Measurements from ENCODE around the gene FSCN2.

Gene FSCN2

GRCh38 chr17:81575836-81576235, 47.7 kb downstream of the FSCN2 start:
- no peak for DNase-seq (ENCODE audit: extremely low read depth, low read depth)
- no peak overlapping the region for H3K4me3 ChIP-seq (replicated peaks; ENCODE audit: low read depth, low read length)

DNA sequence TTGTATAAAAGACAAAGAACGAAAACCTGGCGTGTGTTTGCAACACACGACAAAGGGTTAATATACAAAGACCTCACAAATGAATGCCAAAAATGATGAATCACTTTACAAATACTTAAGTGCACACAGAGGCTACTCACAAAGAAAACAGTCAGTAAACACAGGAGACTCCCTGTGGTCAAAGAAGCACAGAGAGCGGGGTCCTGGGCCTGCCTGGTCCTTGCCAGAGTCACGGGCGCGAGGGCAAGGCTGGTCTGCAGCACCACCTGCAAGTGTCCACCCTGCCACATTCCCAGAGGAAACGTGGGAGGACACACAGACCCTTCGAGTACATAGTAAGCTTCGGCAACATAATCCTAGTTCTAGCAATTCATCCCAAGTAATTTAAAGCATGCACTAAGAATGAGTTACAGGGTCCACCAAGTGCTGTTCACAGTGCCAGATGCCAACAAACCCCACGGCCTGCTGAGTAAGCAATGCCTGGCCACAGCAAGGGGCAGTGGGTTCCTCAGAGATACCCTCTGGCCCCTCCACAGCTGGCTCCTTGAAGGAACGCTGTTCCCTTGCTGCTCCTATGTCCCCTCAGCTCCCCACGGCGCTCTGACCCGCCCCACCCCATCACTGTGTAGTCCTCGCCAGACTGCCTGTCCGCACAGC, 48.6 kb downstream of the FSCN2 start:
- no peak for DNase-seq (ENCODE audit: extremely low read depth, low read depth)
- no peak overlapping the region; the same call in 1 of the 2 replicates for H3K4me3 ChIP-seq (replicated peaks; ENCODE audit: low read depth, low read length)
- TF ChIP-seq CTCF (IDR thresholded peaks at IDR 0.05; ENCODE audit: low read depth, low read length, missing control alignments) = no peak

More at GRCh38 chr17:81575836-81576235, 47.7 kb downstream of the FSCN2 start:
- no peak for TF ChIP-seq CTCF (IDR thresholded peaks at IDR 0.05; ENCODE audit: low read depth, low read length, missing control alignments)

- DNase-seq (ENCODE audit: extremely low read depth, low read depth) = no peak
- TF ChIP-seq CTCF (IDR thresholded peaks at IDR 0.05; ENCODE audit: low read depth, low read length, missing control alignments) = no peak
- no peak overlapping the region for H3K4me3 ChIP-seq (replicated peaks; ENCODE audit: low read depth, low read length)
These were observed 49.3 kb downstream of the FSCN2 start for GRCh38 chr17:81577278-81578000.

GRCh38 chr17:81578038-81578441, 49.9 kb downstream of the FSCN2 start:
- DNase-seq (ENCODE audit: extremely low read depth, low read depth) = no peak
- no peak overlapping the region for H3K4me3 ChIP-seq (replicated peaks; ENCODE audit: low read depth, low read length)
- no peak for TF ChIP-seq CTCF (IDR thresholded peaks at IDR 0.05; ENCODE audit: low read depth, low read length, missing control alignments)

GRCh38 chr17:81578561-81579225, 50.5 kb downstream of the FSCN2 start:
- TF ChIP-seq CTCF (IDR thresholded peaks at IDR 0.05; ENCODE audit: low read depth, low read length, missing control alignments) = no peak
- H3K4me3 ChIP-seq (replicated peaks; ENCODE audit: low read depth, low read length) = no peak overlapping the region
- DNase-seq (ENCODE audit: extremely low read depth, low read depth) = no peak

GRCh38 chr17:81579298-81579697, 51.1 kb downstream of the FSCN2 start:
- DNase-seq (ENCODE audit: extremely low read depth, low read depth) = no peak
- no peak overlapping the region for H3K4me3 ChIP-seq (replicated peaks; ENCODE audit: low read depth, low read length)
- no peak for TF ChIP-seq CTCF (IDR thresholded peaks at IDR 0.05; ENCODE audit: low read depth, low read length, missing control alignments)
